Uterus (tissue), 4 donors: ENCODE data around the gene JMJD6. TPM values are rescaled to one million over a fixed set of nuclear protein-coding genes. Genes with fewer than 3 reads are reported as not detected.

ENCODE experiments used
- DNase-seq, 2 donors: peaks; one replicate each; pipeline ENCODE4 v3.0.0-alpha.2; 2019 to 2020
- H3K27ac ChIP-seq, 2 donors: fragments of 200-600 bp; sonication (generic); 1 replicate in 1 of 2; 2 replicates in 1 of 2; pipeline ENCODE4 v1.5.1; 2016 to 2018
- H3K27me3 ChIP-seq, 2 donors: fragments of 200-600 bp; sonication (generic); one replicate each; pipeline ENCODE4 v1.5.1; 2018 to 2019; ENCODE audit warnings: control low read depth in 1 of 2
- H3K36me3 ChIP-seq, 2 donors: fragments of 200-600 bp; sonication (generic); one replicate each; pipeline ENCODE4 v1.5.1; 2019; ENCODE audit warnings: control low read depth in 1 of 2
- H3K4me1 ChIP-seq, 2 donors: fragments of 200-600 bp; sonication (generic); one replicate each; pipeline ENCODE4 v1.5.1; 2018 to 2019; ENCODE audit warnings: control low read depth in 1 of 2
- H3K4me3 ChIP-seq, 2 donors: fragments of 200-600 bp; sonication (generic); 1 replicate in 1 of 2; 2 replicates in 1 of 2; pipeline ENCODE4 v1.5.1; 2018 to 2019; ENCODE audit warnings: mild to moderate bottlenecking in 1 of 2
- H3K9me3 ChIP-seq, 2 donors: fragments of 200-600 bp; sonication (generic); one replicate each; pipeline ENCODE4 v1.5.1; 2019; ENCODE audit warnings: control low read depth in 1 of 2
- POLR2A ChIP-seq, 2 donors: fragments of 450-650 bp; IDR thresholded peaks; one replicate each; pipeline ENCODE4 v1.6.1; 2016; ENCODE audit warnings: antibody characterized with exemption in 2 of 2, mild to moderate bottlenecking in 1 of 2, moderate library complexity in 1 of 2
- intact Hi-C: fragments of 100-400 bp; cut with DNase I; formaldehyde crosslinking; loops from one replicate; pipeline ENCODE4 v1.15.1; 2023; ENCODE audit warnings: low total_unique reads
- total RNA-seq, 4 donors: library from RNA; depleted of rRNA in 3 of 4; stranded (reverse); fragments of >200 nt in 3 of 4; gene quantifications; one replicate each; pipeline versions ENCODE4 v1.1.0 to v1.2.4, GENCODE V29; 2014 to 2023
- TF ChIP-seq, protein P1 (sequence below), 4 experiments: fragments of 200-600 bp in 2 of 4; fragments of 450-650 bp in 2 of 4; sonication (generic) in 2 of 4; IDR thresholded peaks; one replicate each; pipeline ENCODE4 v1.5.1; 2016 to 2019; ENCODE audit warnings: antibody characterized with exemption in 4 of 4, mild to moderate bottlenecking in 2 of 4, moderate library complexity in 1 of 4
- donor health status: DM: yes; HTN: yes; CAD: no.

The JMJD6 gene
- total RNA-seq, 4 donors from 2014 or later = 5.9 to 40.8 (median 21.2) TPM

DNA sequence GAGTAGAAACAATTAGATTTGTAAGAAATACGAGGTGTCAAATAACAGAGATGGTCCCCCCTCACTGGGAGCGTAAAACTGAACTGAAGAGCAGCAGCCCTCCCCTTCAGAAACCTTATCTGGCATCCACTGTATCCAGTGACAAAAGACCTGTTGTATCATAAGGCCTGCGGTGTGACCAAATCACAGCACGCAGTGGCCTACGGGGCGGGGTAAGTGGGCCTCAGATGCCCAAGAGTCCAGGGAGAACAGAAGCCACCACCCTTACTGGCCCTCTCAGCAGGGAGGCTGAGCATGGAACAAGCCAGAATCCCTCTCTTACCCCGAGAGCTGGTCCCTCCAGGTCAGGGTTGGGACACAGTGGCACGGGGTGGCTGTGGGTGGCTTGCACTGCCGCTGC, 5.5 kb downstream of the JMJD6 start:
- intact Hi-C loops = no loop called here
- Histone ChIP-seq H3K27ac (no peak overlapping the region), H3K27me3 (no peaks in the 10 kb centered on the region), H3K36me3 (no peaks in the 10 kb centered on the region), H3K4me3 (no peak overlapping the region), H3K9me3 (no peaks in the 10 kb centered on the region), H3K4me1 (peaks cover 8 to 12% of the 10 kb centered on the region in 2 donors)
- DNase-seq = peak in 1 of 2 donors; percentile 2
- TF ChIP-seq, protein P1, sequence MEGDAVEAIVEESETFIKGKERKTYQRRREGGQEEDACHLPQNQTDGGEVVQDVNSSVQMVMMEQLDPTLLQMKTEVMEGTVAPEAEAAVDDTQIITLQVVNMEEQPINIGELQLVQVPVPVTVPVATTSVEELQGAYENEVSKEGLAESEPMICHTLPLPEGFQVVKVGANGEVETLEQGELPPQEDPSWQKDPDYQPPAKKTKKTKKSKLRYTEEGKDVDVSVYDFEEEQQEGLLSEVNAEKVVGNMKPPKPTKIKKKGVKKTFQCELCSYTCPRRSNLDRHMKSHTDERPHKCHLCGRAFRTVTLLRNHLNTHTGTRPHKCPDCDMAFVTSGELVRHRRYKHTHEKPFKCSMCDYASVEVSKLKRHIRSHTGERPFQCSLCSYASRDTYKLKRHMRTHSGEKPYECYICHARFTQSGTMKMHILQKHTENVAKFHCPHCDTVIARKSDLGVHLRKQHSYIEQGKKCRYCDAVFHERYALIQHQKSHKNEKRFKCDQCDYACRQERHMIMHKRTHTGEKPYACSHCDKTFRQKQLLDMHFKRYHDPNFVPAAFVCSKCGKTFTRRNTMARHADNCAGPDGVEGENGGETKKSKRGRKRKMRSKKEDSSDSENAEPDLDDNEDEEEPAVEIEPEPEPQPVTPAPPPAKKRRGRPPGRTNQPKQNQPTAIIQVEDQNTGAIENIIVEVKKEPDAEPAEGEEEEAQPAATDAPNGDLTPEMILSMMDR (IDR thresholded peaks at IDR 0.05) = no peak
- no peak for TF ChIP-seq POLR2A (IDR thresholded peaks at IDR 0.05)

- Histone ChIP-seq H3K4me3 (no peak overlapping the region), H3K27ac (no peak overlapping the region), H3K9me3 (no peaks in the 10 kb centered on the region), H3K4me1 (peaks cover 8 to 10% of the 10 kb centered on the region in 2 donors), H3K36me3 (no peaks in the 10 kb centered on the region), H3K27me3 (no peaks in the 10 kb centered on the region)
- intact Hi-C loops = no loop called here
- no peak for TF ChIP-seq POLR2A (IDR thresholded peaks at IDR 0.05)
- TF ChIP-seq, protein P1 (IDR thresholded peaks at IDR 0.05) = no peak
- peak in 1 of 2 donors; percentile 8 for DNase-seq
Measured at GRCh38 chr17:76720211-76720610, 6.2 kb downstream of the JMJD6 start.

GRCh38 chr17:76718516-76718915, 7.9 kb downstream of the JMJD6 start:
- no peak overlapping the region for H3K27ac ChIP-seq
- H3K4me1 ChIP-seq = peaks cover 0 to under 1% of the 10 kb centered on the region in 2 donors
- H3K4me3 ChIP-seq = no peak overlapping the region
- intact Hi-C loops = loop anchor here (5.0 to 10.0 kb wide), 2 partner anchors 36 to 164 kb away; no protein-coding TSS in a partner anchor
- H3K36me3 ChIP-seq = no peaks in the 10 kb centered on the region
- no peaks in the 10 kb centered on the region for H3K9me3 ChIP-seq
- H3K27me3 ChIP-seq = no peaks in the 10 kb centered on the region
- TF ChIP-seq, protein P1 (IDR thresholded peaks at IDR 0.05) = no peak
- TF ChIP-seq POLR2A (IDR thresholded peaks at IDR 0.05) = no peak
- DNase-seq = no peak

DNA sequence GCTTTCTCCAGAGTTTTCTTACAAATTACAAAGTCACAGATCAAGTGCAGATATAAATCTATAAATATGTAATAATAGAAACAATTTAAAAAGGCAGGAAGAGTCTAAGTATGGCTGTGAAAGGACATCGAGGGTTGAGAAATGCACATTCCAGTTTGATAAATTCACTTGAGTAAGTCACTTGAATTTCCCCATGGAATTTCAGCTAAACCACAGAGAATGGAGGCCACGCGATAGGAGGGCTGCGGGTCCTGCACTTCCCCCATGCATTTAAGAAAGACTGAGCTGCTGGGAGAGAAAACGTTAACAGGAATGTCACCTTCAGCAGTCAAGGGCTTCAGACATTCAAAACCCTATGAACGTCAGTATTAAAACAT, 9.6 kb downstream of the JMJD6 start:
- DNase-seq = no peak
- intact Hi-C loops = loop anchor here (5.0 to 10.0 kb wide), 2 partner anchors 35 to 162 kb away; no protein-coding TSS in a partner anchor
- Histone ChIP-seq H3K4me1 (no peaks in the 10 kb centered on the region), H3K4me3 (no peak overlapping the region), H3K27me3 (no peaks in the 10 kb centered on the region), H3K27ac (peak overlapping the region in 1 of 2 donors; percentile 17), H3K9me3 (no peaks in the 10 kb centered on the region), H3K36me3 (no peaks in the 10 kb centered on the region)
- TF ChIP-seq, protein P1 (IDR thresholded peaks at IDR 0.05) = no peak
- TF ChIP-seq POLR2A (IDR thresholded peaks at IDR 0.05) = no peak

DNA sequence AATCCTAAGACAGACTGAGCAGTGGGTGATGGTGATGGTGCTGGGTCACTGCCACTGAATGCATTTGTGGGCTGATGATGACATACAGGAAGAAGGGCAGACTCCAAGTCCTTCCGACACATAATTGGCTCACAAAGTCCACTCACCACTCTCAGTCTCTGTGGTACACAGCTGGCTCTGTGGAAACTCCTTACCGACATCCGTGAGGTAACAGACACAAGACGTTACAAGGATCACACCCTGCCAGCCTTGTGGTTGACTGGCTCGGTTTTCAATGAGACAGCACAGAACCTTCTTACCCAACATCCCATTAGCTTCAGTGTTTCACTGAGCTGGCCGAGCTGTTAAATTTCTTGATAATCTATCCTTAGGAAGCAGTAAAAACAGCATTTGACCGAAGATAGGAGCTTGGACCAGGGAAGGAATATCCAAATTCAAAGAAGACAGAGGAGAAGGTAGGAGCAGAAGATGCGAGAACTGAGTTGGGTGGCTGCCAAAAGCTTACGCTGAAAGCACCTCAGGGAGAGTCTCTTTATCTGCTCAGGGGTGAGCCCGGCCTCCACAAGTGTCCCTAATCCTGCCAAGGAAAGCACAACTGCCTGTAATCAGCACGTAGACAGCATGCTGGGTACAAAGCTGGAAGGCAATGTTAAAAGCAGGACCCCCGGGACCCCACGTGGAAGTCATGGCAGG, 10.1 kb downstream of the JMJD6 start:
- no peaks in the 10 kb centered on the region for H3K36me3 ChIP-seq
- peak overlapping the region in 1 of 2 donors; percentile 17 for H3K27ac ChIP-seq

More for the DNA sequence above, 10.1 kb downstream of the JMJD6 start:
- peaks cover 0 to 5% of the 10 kb centered on the region in 2 donors for H3K4me1 ChIP-seq
- H3K27me3 ChIP-seq = no peaks in the 10 kb centered on the region
- intact Hi-C loops = loop anchor here (5.0 to 10.0 kb wide), 2 partner anchors 34 to 161 kb away; no protein-coding TSS in a partner anchor
- no peak overlapping the region for H3K4me3 ChIP-seq
- TF ChIP-seq POLR2A (IDR thresholded peaks at IDR 0.05) = no peak
- TF ChIP-seq, protein P1 (IDR thresholded peaks at IDR 0.05) = no peak
- H3K9me3 ChIP-seq = no peaks in the 10 kb centered on the region
- DNase-seq = peak in 1 of 2 donors; percentile 15
